Measurements from ENCODE around the gene PALM2AKAP2. TPM values are rescaled to one million over a fixed set of nuclear protein-coding genes. Genes with fewer than 3 reads are reported as not detected.

The PALM2AKAP2 gene
- polyA plus RNA-seq, 2 of the 4 experiments (the other 2 are of a cell fraction): 0.06 TPM; not detected in 1

GRCh38 chr9:109811876-109812275 is 31.9 kb downstream of the PALM2AKAP2 start:
- 0% methylated on average over 1 of the region's 1 CpG for WGBS (ENCODE audit: missing lambda C conversion rate)
- ChIA-PET POLR2A (no interaction called here), CTCF (interaction anchor here (0.7 to 1.1 kb wide), 2 partner anchors 91 to 243 kb away, joined by 3 read pairs; no protein-coding TSS in a partner anchor)
- no peak for ATAC-seq
- DNase-seq (ENCODE audit: low read depth in 1 of 2, low spot score in 1 of 2): no peak
- Histone ChIP-seq H3K4me1 (peaks cover 16% of the 10 kb centered on the region; the same call in 2 of the 3 replicates), H3K4me3 (no peak overlapping the region), H3K4me2 (no peak overlapping the region), H3K9me3 (no peaks in the 10 kb centered on the region), H3K27ac (no peak overlapping the region)
- TF ChIP-seq ATOH8 (CRISPR knock-in tag; IDR thresholded peaks at IDR 0.05; ENCODE audit: low read depth) (no peak), RFX5 (IDR thresholded peaks at IDR 0.05) (no peak), ZSCAN20 (CRISPR knock-in tag; IDR thresholded peaks at IDR 0.05) (no peak), HMGXB4 (CRISPR knock-in tag; IDR thresholded peaks at IDR 0.05; ENCODE audit: borderline replicate concordance) (no peak), CHD4 (IDR thresholded peaks at IDR 0.05; ENCODE audit: borderline replicate concordance) (no peak), HEYL (CRISPR knock-in tag; IDR thresholded peaks at IDR 0.05) (no peak)
- no peak for FAIRE-seq

- no peak for ATAC-seq
- no peaks in the 10 kb centered on the region for H3K9me3 ChIP-seq
- H3K4me1 ChIP-seq: peaks cover 19% of the 10 kb centered on the region; the same call in 2 of the 3 replicates
- TF ChIP-seq NFE2L2 (conservative IDR thresholded peaks at IDR 0.05; ENCODE audit: low read length) (no peak), ATOH8 (CRISPR knock-in tag; IDR thresholded peaks at IDR 0.05; ENCODE audit: low read depth) (no peak), GATA3 (IDR thresholded peaks at IDR 0.05; ENCODE audit: borderline replicate concordance) (no peak), FOSL2 (IDR thresholded peaks at IDR 0.05) (no peak), FOSL2 (CRISPR knock-in tag; IDR thresholded peaks at IDR 0.05) (no peak), HDAC2 (IDR thresholded peaks at IDR 0.05) (no peak), EHF (CRISPR knock-in tag; IDR thresholded peaks at IDR 0.05) (no peak), ZSCAN20 (CRISPR knock-in tag; IDR thresholded peaks at IDR 0.05) (no peak), CTCF (IDR thresholded peaks at IDR 0.05) (no peak), USF2 (IDR thresholded peaks at IDR 0.05) (no peak), E2F6 (IDR thresholded peaks at IDR 0.05; ENCODE audit: borderline replicate concordance, low read depth) (no peak), BHLHE40 (IDR thresholded peaks at IDR 0.05; ENCODE audit: low read depth, low read length) (no peak), TFCP2L1 (CRISPR knock-in tag; IDR thresholded peaks at IDR 0.05) (no peak), MAX (IDR thresholded peaks at IDR 0.05) (no peak), PBX3 (IDR thresholded peaks at IDR 0.05) (no peak)
- POLR2A ChIA-PET: no interaction called here
- no peak for FAIRE-seq
- 59% methylated on average over 4 of the region's 4 CpGs for WGBS (ENCODE audit: missing lambda C conversion rate)
- no peak overlapping the region for H3K4me2 ChIP-seq
- DNase-seq (ENCODE audit: low read depth in 1 of 2, low spot score in 1 of 2): no peak
- H3K27ac ChIP-seq: no peak overlapping the region
- CTCF ChIA-PET: interaction anchor here (0.7 to 1.1 kb wide), 3 partner anchors 11 to 242 kb away, joined by 3 read pairs; no protein-coding TSS in a partner anchor
- H3K4me3 ChIP-seq: no peak overlapping the region
Measured at GRCh38 chr9:109812331-109812730, 32.3 kb downstream of the PALM2AKAP2 start.
